ENCODE results near the gene EIF4B. TPM values are rescaled to one million over a fixed set of nuclear protein-coding genes. Genes with fewer than 3 reads are reported as not detected.

The EIF4B gene
- total and polyA plus RNA-seq, 7 donors = 136 to 575 (median 475) TPM

DNA sequence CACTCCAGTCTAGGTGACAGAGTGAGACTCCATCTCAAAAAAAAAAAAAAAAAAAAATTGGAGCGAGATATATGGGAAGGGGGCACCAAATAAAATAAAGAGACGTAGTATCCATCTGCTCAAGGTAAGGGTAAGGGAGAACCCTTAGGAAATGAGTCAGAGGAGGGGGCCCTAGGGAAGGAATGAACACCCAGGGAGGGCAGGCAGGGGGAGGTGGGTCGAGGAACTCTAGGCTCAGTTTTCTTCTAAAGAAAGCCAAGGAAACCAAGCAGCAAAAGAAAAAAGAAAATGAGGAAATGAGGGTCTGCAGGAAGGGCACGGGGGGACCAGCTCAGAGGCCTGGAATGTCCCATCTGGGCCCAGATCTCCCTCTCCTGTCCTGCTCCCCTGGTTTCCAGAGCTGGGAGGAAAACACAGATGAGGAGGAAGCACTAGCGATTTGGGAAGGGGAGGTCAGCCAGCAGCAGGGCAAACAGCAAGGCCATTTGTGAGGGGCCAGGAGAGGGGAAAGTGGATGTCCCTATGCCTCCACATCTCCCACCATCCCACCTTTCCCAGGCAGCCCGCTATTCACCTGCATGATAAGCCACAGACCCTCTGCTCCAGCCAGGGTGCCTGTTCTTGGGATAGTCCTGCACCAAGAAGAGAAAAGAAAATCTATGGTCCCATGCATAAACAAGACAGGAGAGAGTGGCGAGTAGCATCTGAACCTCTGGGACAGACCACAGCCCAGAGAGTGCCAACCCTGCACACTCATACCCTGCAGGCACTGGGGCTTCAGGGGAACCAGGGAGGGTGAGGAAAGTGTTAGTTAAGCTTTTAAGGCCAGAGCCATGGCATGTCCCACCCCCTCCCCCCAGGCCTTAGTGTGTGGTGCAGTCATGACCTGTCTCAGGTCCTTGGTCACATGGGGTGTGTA, 61.1 kb downstream of the EIF4B start:
- H3K9me3 ChIP-seq = no peaks in the 10 kb centered on the region
- H3K4me3 ChIP-seq = no peak overlapping the region
- peak overlapping the region in 1 of 4 donors; percentile 83 for H3K27ac ChIP-seq
- TF ChIP-seq, protein P1, sequence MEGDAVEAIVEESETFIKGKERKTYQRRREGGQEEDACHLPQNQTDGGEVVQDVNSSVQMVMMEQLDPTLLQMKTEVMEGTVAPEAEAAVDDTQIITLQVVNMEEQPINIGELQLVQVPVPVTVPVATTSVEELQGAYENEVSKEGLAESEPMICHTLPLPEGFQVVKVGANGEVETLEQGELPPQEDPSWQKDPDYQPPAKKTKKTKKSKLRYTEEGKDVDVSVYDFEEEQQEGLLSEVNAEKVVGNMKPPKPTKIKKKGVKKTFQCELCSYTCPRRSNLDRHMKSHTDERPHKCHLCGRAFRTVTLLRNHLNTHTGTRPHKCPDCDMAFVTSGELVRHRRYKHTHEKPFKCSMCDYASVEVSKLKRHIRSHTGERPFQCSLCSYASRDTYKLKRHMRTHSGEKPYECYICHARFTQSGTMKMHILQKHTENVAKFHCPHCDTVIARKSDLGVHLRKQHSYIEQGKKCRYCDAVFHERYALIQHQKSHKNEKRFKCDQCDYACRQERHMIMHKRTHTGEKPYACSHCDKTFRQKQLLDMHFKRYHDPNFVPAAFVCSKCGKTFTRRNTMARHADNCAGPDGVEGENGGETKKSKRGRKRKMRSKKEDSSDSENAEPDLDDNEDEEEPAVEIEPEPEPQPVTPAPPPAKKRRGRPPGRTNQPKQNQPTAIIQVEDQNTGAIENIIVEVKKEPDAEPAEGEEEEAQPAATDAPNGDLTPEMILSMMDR (IDR thresholded peaks at IDR 0.05) = no peak
- TF ChIP-seq EP300 (IDR thresholded peaks at IDR 0.05) (no peak), POLR2AphosphoS5 (IDR thresholded peaks at IDR 0.05) (peak in 1 of 4 donors; percentile 7)
- H3K27me3 ChIP-seq = no peaks in the 10 kb centered on the region
- H3K4me1 ChIP-seq = peaks cover 0 to 66% (median 49%) of the 10 kb centered on the region in 4 donors
- H3K36me3 ChIP-seq = peaks cover 0 to 81% (median 16%) of the 10 kb centered on the region in 4 donors
- DNase-seq = peak; percentile 51
- WGBS, 2 donors = 82 to 89% methylated on average over 7 of the region's 7 CpGs
- intact Hi-C loops (cut with DNase I) = loop anchor here (5.0 kb wide), 1 partner anchor 130 kb away; no protein-coding TSS in a partner anchor

DNA sequence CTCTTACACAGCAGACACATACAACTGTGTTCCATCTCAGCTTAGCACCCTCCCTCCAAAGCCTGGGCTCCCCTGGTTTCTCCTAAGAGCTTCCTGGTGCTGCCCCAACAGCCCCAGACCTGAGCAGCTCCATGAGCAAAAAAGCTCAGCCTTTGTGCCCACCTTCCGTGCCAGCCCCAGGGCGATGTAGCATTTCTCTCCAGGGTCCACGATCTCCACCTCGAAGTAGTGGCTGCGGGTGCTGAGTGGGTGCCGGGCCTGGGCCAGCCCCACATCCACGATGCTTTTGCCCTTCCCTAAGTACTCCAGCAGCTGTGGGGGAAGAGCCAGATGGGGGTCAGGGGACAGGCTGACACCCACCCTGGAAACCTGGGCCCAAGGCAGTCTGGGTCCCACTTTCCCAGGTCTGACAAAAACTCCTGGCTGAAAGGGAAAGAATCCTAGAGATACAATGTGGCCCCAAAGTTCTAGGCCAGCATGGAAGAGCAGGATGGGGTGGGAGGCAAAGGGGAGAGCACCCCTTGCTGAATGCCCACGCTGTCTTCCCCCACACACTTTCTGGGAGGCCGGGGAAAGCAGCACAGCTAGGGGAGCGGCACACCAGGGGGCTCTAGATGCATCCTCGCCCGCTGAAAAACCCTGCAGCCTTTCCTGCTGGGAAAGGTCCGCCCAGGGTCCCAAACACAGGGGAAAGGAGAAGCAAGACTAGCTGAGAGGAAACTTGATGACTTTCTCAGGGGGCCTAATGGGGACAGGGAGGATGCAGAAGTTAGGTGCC, 61.9 kb downstream of the EIF4B start:
- TF ChIP-seq POLR2AphosphoS5 (IDR thresholded peaks at IDR 0.05) (no peak), EP300 (IDR thresholded peaks at IDR 0.05) (no peak), POLR2A (IDR thresholded peaks at IDR 0.05) (no peak)
- TF ChIP-seq, protein P1 (IDR thresholded peaks at IDR 0.05) = no peak
- Histone ChIP-seq H3K36me3 (peaks cover 0 to 78% (median 16%) of the 10 kb centered on the region in 4 donors), H3K27ac (peak overlapping the region in 3 of 4 donors; percentile 37 to 83 (median 54)), H3K4me1 (peaks cover 0 to 66% (median 52%) of the 10 kb centered on the region in 4 donors), H3K9me3 (no peaks in the 10 kb centered on the region), H3K27me3 (no peaks in the 10 kb centered on the region), H3K4me3 (no peak overlapping the region)
- intact Hi-C loops (cut with DNase I) = loop anchor here (5.0 kb wide), 1 partner anchor 129 kb away; no protein-coding TSS in a partner anchor
- 92% methylated on average over 13 of the region's 13 CpGs for WGBS, 2 donors
- peak; percentile 61 for DNase-seq

DNA sequence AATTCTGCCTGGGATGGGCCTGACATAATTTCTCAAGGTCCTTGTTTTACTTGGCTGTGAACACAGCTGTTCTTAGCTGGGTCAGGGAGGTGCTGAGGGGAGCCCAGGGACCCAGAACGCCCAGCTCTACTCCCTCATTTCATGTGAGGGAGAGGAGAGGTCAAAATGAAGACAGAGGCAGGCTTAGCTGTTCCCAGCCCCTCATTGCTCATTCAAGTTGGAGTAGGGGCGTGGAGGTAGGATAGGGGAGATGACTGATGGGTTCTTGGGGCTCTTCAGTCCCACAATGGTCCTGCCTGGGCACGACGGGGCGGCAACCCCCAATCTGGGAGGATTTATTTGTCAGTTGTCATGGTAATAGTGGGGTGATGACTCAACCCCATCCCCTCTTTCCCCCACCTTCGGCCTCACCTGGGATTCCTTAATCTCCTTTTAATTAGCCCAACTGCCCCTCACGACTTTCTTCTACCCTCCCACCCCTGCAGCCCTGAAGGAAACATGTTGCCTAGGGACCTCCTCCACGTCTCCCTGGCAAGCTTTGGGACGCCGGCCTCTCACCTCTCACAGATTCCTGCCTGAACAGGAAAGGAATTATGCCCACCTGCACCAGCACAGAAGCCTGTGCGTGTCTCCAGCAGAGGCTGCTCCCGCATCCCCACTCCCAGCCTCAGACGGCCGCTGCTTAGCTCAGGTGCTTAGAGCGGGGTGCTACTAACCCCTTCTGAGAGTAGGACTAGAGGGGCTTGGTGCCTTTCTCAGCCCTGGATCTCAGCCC, 62.7 kb downstream of the EIF4B start:
- peak; percentile 66 for DNase-seq
- intact Hi-C loops (cut with DNase I) = loop anchor here (5.0 kb wide), 1 partner anchor 128 kb away; no protein-coding TSS in a partner anchor
- Histone ChIP-seq H3K27ac (peak overlapping the region; percentile 37 to 83 (median 48)), H3K4me3 (no peak overlapping the region), H3K36me3 (peaks cover 0 to 74% (median 14%) of the 10 kb centered on the region in 4 donors), H3K4me1 (peaks cover 0 to 67% (median 52%) of the 10 kb centered on the region in 4 donors), H3K27me3 (no peaks in the 10 kb centered on the region), H3K9me3 (no peaks in the 10 kb centered on the region)
- WGBS, 2 donors = 83 to 86% methylated on average over 15 of the region's 15 CpGs
- TF ChIP-seq EP300 (IDR thresholded peaks at IDR 0.05) = no peak
- no peak for TF ChIP-seq POLR2A (IDR thresholded peaks at IDR 0.05)
- TF ChIP-seq, protein P1 (IDR thresholded peaks at IDR 0.05) = no peak
- no peak for TF ChIP-seq POLR2AphosphoS5 (IDR thresholded peaks at IDR 0.05)
